Smooth muscle cell (in vitro differentiated cells): ENCODE results near the gene SBNO2. TPM values are rescaled to one million over a fixed set of nuclear protein-coding genes. Genes with fewer than 3 reads are reported as not detected.

Experiments used
- DNase-seq: peaks from one replicate; lab custom pipeline; 2025; ENCODE audit not compliant: unreplicated experiment; lab: John Stamatoyannopoulos, UW
- H2AFZ ChIP-seq: fragments of 200-600 bp; sonication (generic); 2 replicates; pipeline ENCODE4 v1.6.0; 2016; ENCODE audit warnings: antibody characterized with exemption, low read depth, mild to moderate bottlenecking
- H3F3A ChIP-seq: fragments of 200-600 bp; sonication (generic); 2 replicates; pipeline ENCODE4 v1.6.0; 2017; ENCODE audit warnings: antibody characterized with exemption, low read depth
- H3K27ac ChIP-seq: fragments of 200-600 bp; sonication (generic); 2 replicates; pipeline ENCODE4 v1.5.1; 2016; ENCODE audit warnings: low read depth, mild to moderate bottlenecking
- H3K27me3 ChIP-seq: fragments of 200-600 bp; sonication (generic); 2 replicates; pipeline ENCODE4 v1.6.1; 2016; ENCODE audit warnings: low read depth, mild to moderate bottlenecking
- H3K36me3 ChIP-seq: fragments of 200-600 bp; sonication (generic); 2 replicates; pipeline ENCODE4 v1.5.1; 2016; ENCODE audit warnings: low read depth
- H3K4me1 ChIP-seq: fragments of 200-600 bp; sonication (generic); 2 replicates; pipeline ENCODE4 v1.5.1; 2016; ENCODE audit warnings: low read depth
- H3K4me2 ChIP-seq: fragments of 200-600 bp; sonication (generic); 2 replicates; pipeline ENCODE4 v1.6.0; 2016; ENCODE audit warnings: mild to moderate bottlenecking
- H3K4me3 ChIP-seq: fragments of 200-600 bp; sonication (generic); 2 replicates; pipeline ENCODE4 v1.5.1; 2016; ENCODE audit warnings: mild to moderate bottlenecking
- H3K79me2 ChIP-seq: fragments of 200-600 bp; sonication (generic); 2 replicates; pipeline ENCODE4 v1.6.0; 2016; ENCODE audit warnings: low read depth, mild to moderate bottlenecking
- H3K9ac ChIP-seq: fragments of 200-600 bp; sonication (generic); 2 replicates; pipeline ENCODE4 v1.6.0; 2016; ENCODE audit warnings: low read depth
- H3K9me3 ChIP-seq: fragments of 200-600 bp; sonication (generic); replicated peaks from 2 replicates; pipeline ENCODE4 v1.5.1; 2016; ENCODE audit warnings: low read depth
- H4K20me1 ChIP-seq: fragments of 200-600 bp; sonication (generic); 2 replicates; pipeline ENCODE4 v1.6.0; 2016; ENCODE audit warnings: low read depth
- CTCF ChIP-seq: fragments of 200-600 bp; sonication (generic); IDR thresholded peaks from 2 replicates; pipeline ENCODE4 v1.5.1; 2017; ENCODE audit warnings: borderline replicate concordance, mild to moderate bottlenecking, antibody characterized with exemption; ENCODE audit not compliant: insufficient read depth, poor library complexity, severe bottlenecking
- WGBS: methylation state at CpG from one replicate; pipeline ENCODE4 v1.1.7; 2016; ENCODE audit warnings: low lambda C conversion rate; 5-methylcytosine and 5-hydroxymethylcytosine counted together
- polyA plus RNA-seq: library from polyadenylated mRNA; unstranded; fragments of >200 nt; fragmentation: Nextera tagmentation; extraction: Ambion mirVana; gene quantifications from 2 replicates; pipeline ENCODE4 v1.2.1, GENCODE V29; 2016
- total RNA-seq: library from RNA; depleted of rRNA; stranded (reverse); fragments of >200 nt; gene quantifications from 2 replicates; pipeline ENCODE4 v1.2.3, GENCODE V29; 2014

Gene SBNO2
- total and polyA plus RNA-seq, 2 experiments from 2014 or later = 16.4 to 17.6 TPM

DNA sequence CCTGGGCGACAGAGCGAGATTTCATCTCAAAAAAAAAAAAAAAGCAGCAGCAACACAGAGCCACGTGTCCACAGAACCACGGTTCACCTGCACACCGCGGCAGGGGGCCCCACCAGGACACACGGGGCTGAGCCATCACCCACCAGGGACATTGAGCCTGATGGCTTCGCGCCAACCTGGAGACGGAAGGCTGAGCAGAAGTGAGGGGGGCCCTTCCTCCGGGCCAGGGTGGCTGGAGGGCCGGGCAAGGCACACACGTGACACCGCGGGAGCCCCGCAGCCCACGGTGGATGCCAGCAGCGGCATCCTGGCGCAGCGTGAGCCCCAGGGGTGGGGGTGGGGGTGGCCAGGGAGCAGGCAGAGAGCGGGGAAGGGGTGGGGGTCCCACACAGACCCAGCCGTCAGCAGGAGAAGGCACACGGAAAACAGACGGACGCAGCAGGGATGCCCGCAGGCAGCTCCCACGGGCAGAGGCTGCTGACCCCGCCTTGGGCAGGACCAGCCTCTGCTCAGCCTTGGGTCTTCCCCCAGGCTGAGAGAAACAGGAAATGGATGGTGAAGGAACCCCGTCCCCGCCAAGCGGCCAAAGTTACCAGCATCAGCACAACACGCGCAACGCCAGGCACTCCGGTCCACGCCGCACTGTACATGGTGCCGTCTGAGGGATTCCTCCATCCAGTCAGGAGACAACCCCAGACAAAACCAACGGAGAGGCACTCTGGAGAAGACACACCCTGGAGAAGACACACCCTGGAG is 33.6 kb downstream of the SBNO2 start:
- no peak overlapping the region for H2AFZ ChIP-seq
- no peak overlapping the region for H3K4me3 ChIP-seq
- DNase-seq = no peak
- TF ChIP-seq CTCF = no peak
- H3K36me3 ChIP-seq = no peaks in the 10 kb centered on the region
- no peak overlapping the region for H3K9ac ChIP-seq
- no peak overlapping the region for H3K4me2 ChIP-seq
- no peak overlapping the region for H3K27ac ChIP-seq
- 92% methylated on average over 30 of the region's 39 CpGs for WGBS
- peaks cover 5% of the 10 kb centered on the region for H4K20me1 ChIP-seq
- H3K27me3 ChIP-seq = no peaks in the 10 kb centered on the region
- no peaks in the 10 kb centered on the region for H3K4me1 ChIP-seq
- no peaks in the 10 kb centered on the region for H3K9me3 ChIP-seq
- H3F3A ChIP-seq = no peaks in the 10 kb centered on the region
- H3K79me2 ChIP-seq = peaks cover 3% of the 10 kb centered on the region

GRCh38 chr19:1139126-1139525 is 34.9 kb downstream of the SBNO2 start:
- Histone ChIP-seq H4K20me1 (peaks cover 5% of the 10 kb centered on the region), H3K4me3 (no peak overlapping the region), H2AFZ (no peak overlapping the region), H3K27me3 (no peaks in the 10 kb centered on the region), H3K4me1 (no peaks in the 10 kb centered on the region), H3K36me3 (no peaks in the 10 kb centered on the region), H3K79me2 (peaks cover 3% of the 10 kb centered on the region), H3K9me3 (no peaks in the 10 kb centered on the region), H3K4me2 (no peak overlapping the region), H3K9ac (no peak overlapping the region), H3K27ac (no peak overlapping the region), H3F3A (no peaks in the 10 kb centered on the region)
- TF ChIP-seq CTCF = no peak
- WGBS = 91% methylated on average over 15 of the region's 15 CpGs
- no peak for DNase-seq

GRCh38 chr19:1138121-1138520 is 35.9 kb downstream of the SBNO2 start:
- H3K9ac ChIP-seq = no peak overlapping the region
- H3K79me2 ChIP-seq = peaks cover 3% of the 10 kb centered on the region
- H3K4me2 ChIP-seq = no peak overlapping the region
- H3F3A ChIP-seq = no peaks in the 10 kb centered on the region
- H3K27ac ChIP-seq = no peak overlapping the region
- H3K36me3 ChIP-seq = no peaks in the 10 kb centered on the region
- no peaks in the 10 kb centered on the region for H3K9me3 ChIP-seq
- no peak overlapping the region for H3K4me3 ChIP-seq
- peaks cover under 1% of the 10 kb centered on the region for H3K4me1 ChIP-seq
- no peak for TF ChIP-seq CTCF
- no peak overlapping the region for H2AFZ ChIP-seq
- WGBS = 95% methylated on average over 4 of the region's 11 CpGs
- no peak for DNase-seq
- peaks cover 5% of the 10 kb centered on the region for H4K20me1 ChIP-seq
- no peaks in the 10 kb centered on the region for H3K27me3 ChIP-seq
